ENCODE results near the gene WDR53.

- TF ChIP-seq, protein P1, sequence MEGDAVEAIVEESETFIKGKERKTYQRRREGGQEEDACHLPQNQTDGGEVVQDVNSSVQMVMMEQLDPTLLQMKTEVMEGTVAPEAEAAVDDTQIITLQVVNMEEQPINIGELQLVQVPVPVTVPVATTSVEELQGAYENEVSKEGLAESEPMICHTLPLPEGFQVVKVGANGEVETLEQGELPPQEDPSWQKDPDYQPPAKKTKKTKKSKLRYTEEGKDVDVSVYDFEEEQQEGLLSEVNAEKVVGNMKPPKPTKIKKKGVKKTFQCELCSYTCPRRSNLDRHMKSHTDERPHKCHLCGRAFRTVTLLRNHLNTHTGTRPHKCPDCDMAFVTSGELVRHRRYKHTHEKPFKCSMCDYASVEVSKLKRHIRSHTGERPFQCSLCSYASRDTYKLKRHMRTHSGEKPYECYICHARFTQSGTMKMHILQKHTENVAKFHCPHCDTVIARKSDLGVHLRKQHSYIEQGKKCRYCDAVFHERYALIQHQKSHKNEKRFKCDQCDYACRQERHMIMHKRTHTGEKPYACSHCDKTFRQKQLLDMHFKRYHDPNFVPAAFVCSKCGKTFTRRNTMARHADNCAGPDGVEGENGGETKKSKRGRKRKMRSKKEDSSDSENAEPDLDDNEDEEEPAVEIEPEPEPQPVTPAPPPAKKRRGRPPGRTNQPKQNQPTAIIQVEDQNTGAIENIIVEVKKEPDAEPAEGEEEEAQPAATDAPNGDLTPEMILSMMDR (IDR thresholded peaks at IDR 0.05 in 2 of 3, conservative IDR thresholded peaks at IDR 0.05 in 1 of 3; ENCODE audit: borderline replicate concordance in 1 of 3, insufficient read depth in 1 of 3, low read depth in 2 of 3, low read length in 2 of 3), result no peak
- TF ChIP-seq, protein P2, sequence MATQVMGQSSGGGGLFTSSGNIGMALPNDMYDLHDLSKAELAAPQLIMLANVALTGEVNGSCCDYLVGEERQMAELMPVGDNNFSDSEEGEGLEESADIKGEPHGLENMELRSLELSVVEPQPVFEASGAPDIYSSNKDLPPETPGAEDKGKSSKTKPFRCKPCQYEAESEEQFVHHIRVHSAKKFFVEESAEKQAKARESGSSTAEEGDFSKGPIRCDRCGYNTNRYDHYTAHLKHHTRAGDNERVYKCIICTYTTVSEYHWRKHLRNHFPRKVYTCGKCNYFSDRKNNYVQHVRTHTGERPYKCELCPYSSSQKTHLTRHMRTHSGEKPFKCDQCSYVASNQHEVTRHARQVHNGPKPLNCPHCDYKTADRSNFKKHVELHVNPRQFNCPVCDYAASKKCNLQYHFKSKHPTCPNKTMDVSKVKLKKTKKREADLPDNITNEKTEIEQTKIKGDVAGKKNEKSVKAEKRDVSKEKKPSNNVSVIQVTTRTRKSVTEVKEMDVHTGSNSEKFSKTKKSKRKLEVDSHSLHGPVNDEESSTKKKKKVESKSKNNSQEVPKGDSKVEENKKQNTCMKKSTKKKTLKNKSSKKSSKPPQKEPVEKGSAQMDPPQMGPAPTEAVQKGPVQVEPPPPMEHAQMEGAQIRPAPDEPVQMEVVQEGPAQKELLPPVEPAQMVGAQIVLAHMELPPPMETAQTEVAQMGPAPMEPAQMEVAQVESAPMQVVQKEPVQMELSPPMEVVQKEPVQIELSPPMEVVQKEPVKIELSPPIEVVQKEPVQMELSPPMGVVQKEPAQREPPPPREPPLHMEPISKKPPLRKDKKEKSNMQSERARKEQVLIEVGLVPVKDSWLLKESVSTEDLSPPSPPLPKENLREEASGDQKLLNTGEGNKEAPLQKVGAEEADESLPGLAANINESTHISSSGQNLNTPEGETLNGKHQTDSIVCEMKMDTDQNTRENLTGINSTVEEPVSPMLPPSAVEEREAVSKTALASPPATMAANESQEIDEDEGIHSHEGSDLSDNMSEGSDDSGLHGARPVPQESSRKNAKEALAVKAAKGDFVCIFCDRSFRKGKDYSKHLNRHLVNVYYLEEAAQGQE (IDR thresholded peaks at IDR 0.05; ENCODE audit: low read depth), result no peak
- TF ChIP-seq EZH2 (IDR thresholded peaks at IDR 0.05) (no peak), ZFX (IDR thresholded peaks at IDR 0.05) (no peak), YY1 (IDR thresholded peaks at IDR 0.05; ENCODE audit: extremely low read depth, insufficient replicate concordance, low read depth, low read length) (no peak), POLR2AphosphoS5 (IDR thresholded peaks at IDR 0.05; ENCODE audit: low read depth, low read length) (no peak), CEBPB (IDR thresholded peaks at IDR 0.05; ENCODE audit: low read depth) (no peak), RAD21 (IDR thresholded peaks at IDR 0.05; ENCODE audit: low read depth) (no peak)
Observed at GRCh38 chr3:196519718-196520082, 48.7 kb downstream of the WDR53 start.
